K562 (cell line): Measurements from ENCODE around the gene CTSW. TPM values are rescaled to one million over a fixed set of nuclear protein-coding genes. Genes with fewer than 3 reads are reported as not detected.

Experiments
- ARID2 ChIP-seq: fragments of 450-650 bp; IDR thresholded peaks from 2 replicates; pipeline ENCODE4 v1.6.1; 2017; ENCODE audit warnings: antibody characterized with exemption, mild to moderate bottlenecking
- BRD4 ChIP-seq: fragments of 200-600 bp; sonication (generic); IDR thresholded peaks from 2 replicates; pipeline ENCODE4 v1.6.1; 2017; ENCODE audit warnings: inconsistent platforms
- EWSR1 ChIP-seq: fragments of 450-650 bp; IDR thresholded peaks from 2 replicates; pipeline ENCODE4 v1.6.1; 2018; ENCODE audit warnings: borderline replicate concordance, mild to moderate bottlenecking, low read depth, moderate library complexity; ENCODE audit not compliant: partially characterized antibody
- HDGF ChIP-seq: fragments of 450-650 bp; IDR thresholded peaks from 2 replicates; pipeline ENCODE4 v1.6.1; 2016
- HNRNPH1 ChIP-seq: fragments of 200-400 bp; formaldehyde crosslinking; optimal IDR thresholded peaks from 2 replicates; pipeline ENCODE3; 2017; ENCODE audit warnings: low read depth, mild to moderate bottlenecking, low read length, moderate library complexity
- PHF8 ChIP-seq: fragments of 200-600 bp; sonication (generic); IDR thresholded peaks from 2 replicates; pipeline ENCODE4 v1.6.1; 2012; ENCODE audit warnings: mixed run types, mild to moderate bottlenecking, inconsistent platforms, low read length, moderate library complexity, borderline replicate concordance
- RBM34 ChIP-seq: fragments of 200-400 bp; formaldehyde crosslinking; IDR thresholded peaks from 2 replicates; pipeline ENCODE4 v1.6.1; 2018; ENCODE audit warnings: low read length, borderline replicate concordance; ENCODE audit not compliant: insufficient read depth
- SIX5 ChIP-seq, 2 experiments: IDR thresholded peaks; 2 replicates each; pipeline ENCODE4 v1.6.1; 2011; ENCODE audit warnings: low read length in 2 of 2, borderline replicate concordance in 1 of 2, low read depth in 1 of 2, mild to moderate bottlenecking in 1 of 2, moderate library complexity in 1 of 2; ENCODE audit not compliant: insufficient read depth in 1 of 2
- SMAD4 ChIP-seq: fragments of 250-450 bp; sonication (Bioruptor Pico); conservative IDR thresholded peaks from 2 replicates; pipeline ENCODE4 v1.8.0; 2021; ENCODE audit warnings: inconsistent platforms, mild to moderate bottlenecking, moderate library complexity
- TAF7 ChIP-seq: fragments of 450-650 bp; IDR thresholded peaks from 2 replicates; pipeline ENCODE4 v1.6.1; 2016; ENCODE audit warnings: missing genetic modification characterization, missing compliant biosample characterization
- U2AF1 ChIP-seq: fragments of 200-400 bp; formaldehyde crosslinking; optimal IDR thresholded peaks from 2 replicates; pipeline ENCODE3; 2017; ENCODE audit warnings: mild to moderate bottlenecking, low read depth, low read length, moderate library complexity
- polyA plus RNA-seq, 8 experiments: library from polyadenylated mRNA; depleted of rRNA in 4 of 8; stranded (reverse) in 5 of 8; unstranded in 3 of 8; fragments of >200 nt; fragmentation: Nextera tagmentation in 2 of 8; fragmentation: Illumina TruSeq in 1 of 8; extraction: Ambion mirVana in 2 of 8; extraction: Trizol in 1 of 8; gene quantifications; 2 replicates each; pipeline versions ENCODE4 v1.2.1 to v1.2.3, GENCODE V29; 2011 to 2014; ENCODE audit warnings: inconsistent platforms in 1 of 8, missing spikeins in 1 of 8
- total RNA-seq, 7 experiments: library from RNA; depleted of rRNA in 6 of 7; stranded (reverse); fragments of >200 nt in 6 of 7; fragmentation: Illumina TruSeq in 2 of 7; extraction: Trizol in 2 of 7; gene quantifications; 2 replicates each; pipeline versions ENCODE4 v1.2.1 to v1.2.3, GENCODE V29; 2011 to 2021; ENCODE audit warnings: low replicate concordance in 1 of 7
- TF ChIP-seq, protein P1 (sequence below), 3 experiments: fragments of 200-800 bp in 1 of 3; sonication (Bioruptor generic) in 1 of 3; sonication (generic) in 1 of 3; formaldehyde crosslinking in 1 of 3; IDR thresholded peaks; 2 replicates each; pipeline versions ENCODE4 v1.6.1 to v1.8.0; 2016 to 2022; ENCODE audit warnings: mild to moderate bottlenecking in 2 of 3, missing compliant biosample characterization in 2 of 3, missing genetic modification characterization in 2 of 3, missing genetic modification reagents in 1 of 3
- TF ChIP-seq, protein P2 (sequence below): sonication (generic); formaldehyde crosslinking; IDR thresholded peaks from 2 replicates; pipeline ENCODE4 v1.8.1; 2022; ENCODE audit warnings: missing genetic modification reagents
- TF ChIP-seq, protein P3 (sequence below): fragments of 450-650 bp; IDR thresholded peaks from 2 replicates; pipeline ENCODE4 v1.6.1; 2016; ENCODE audit warnings: mild to moderate bottlenecking, moderate library complexity

The CTSW gene
- total and polyA plus RNA-seq, 9 of the 15 experiments (the other 6 are each of a cell fraction or from before 2014, with no cell fraction given) = 0.04 TPM; not detected in 8

DNA sequence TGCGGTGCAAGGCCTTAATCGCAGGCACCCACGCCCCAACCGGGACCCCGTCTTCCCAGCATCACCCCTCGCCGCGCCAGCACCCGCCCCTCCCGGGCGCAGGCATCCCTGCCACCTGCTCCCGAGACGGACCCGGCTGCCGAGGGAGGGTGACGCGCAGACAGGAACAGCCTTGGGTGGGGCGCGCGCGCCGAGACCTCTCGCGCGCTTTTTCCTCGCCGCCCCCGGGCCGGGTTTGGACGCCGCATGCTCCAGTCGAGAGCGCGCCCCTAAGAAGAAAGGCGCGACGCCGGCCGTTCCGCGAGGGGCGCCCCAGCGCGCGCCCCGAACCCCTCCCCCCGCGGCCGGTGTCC, 22.2 kb upstream of the CTSW start (continued):
- TF ChIP-seq EWSR1 (no peak), ARID2 (no peak; the same call in 1 of the 2 replicates), RBM34 (peak; percentile 82; the same call in 1 of the 2 replicates), PHF8 (peak; percentile 41; the same call in 1 of the 2 replicates), U2AF1 (peak; percentile 97), BRD4 (peak; percentile 88), TAF7 (tag) (peak; percentile 56; the same call in 1 of the 2 replicates), SIX5 (IDR thresholded peaks at IDR 0.05; ENCODE audit: borderline replicate concordance in 1 of 2, insufficient read depth in 1 of 2, low read depth in 1 of 2, low read length in 2 of 2) (no peak), HNRNPH1 (peak; percentile 58), HDGF (no peak), SMAD4 (CRISPR knock-in tag) (peak; percentile 77)
- TF ChIP-seq, protein P1, sequence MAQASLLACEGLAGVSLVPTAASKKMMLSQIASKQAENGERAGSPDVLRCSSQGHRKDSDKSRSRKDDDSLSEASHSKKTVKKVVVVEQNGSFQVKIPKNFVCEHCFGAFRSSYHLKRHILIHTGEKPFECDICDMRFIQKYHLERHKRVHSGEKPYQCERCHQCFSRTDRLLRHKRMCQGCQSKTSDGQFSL (CRISPR knock-in tag; IDR thresholded peaks at IDR 0.05) = peak; percentile 50
- TF ChIP-seq, protein P1 (tag; IDR thresholded peaks at IDR 0.05) = no peak; a peak in 1 of 4 replicates
- TF ChIP-seq, protein P2, sequence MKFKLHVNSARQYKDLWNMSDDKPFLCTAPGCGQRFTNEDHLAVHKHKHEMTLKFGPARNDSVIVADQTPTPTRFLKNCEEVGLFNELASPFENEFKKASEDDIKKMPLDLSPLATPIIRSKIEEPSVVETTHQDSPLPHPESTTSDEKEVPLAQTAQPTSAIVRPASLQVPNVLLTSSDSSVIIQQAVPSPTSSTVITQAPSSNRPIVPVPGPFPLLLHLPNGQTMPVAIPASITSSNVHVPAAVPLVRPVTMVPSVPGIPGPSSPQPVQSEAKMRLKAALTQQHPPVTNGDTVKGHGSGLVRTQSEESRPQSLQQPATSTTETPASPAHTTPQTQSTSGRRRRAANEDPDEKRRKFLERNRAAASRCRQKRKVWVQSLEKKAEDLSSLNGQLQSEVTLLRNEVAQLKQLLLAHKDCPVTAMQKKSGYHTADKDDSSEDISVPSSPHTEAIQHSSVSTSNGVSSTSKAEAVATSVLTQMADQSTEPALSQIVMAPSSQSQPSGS (CRISPR knock-in tag) = peak; percentile 19
- TF ChIP-seq, protein P3, sequence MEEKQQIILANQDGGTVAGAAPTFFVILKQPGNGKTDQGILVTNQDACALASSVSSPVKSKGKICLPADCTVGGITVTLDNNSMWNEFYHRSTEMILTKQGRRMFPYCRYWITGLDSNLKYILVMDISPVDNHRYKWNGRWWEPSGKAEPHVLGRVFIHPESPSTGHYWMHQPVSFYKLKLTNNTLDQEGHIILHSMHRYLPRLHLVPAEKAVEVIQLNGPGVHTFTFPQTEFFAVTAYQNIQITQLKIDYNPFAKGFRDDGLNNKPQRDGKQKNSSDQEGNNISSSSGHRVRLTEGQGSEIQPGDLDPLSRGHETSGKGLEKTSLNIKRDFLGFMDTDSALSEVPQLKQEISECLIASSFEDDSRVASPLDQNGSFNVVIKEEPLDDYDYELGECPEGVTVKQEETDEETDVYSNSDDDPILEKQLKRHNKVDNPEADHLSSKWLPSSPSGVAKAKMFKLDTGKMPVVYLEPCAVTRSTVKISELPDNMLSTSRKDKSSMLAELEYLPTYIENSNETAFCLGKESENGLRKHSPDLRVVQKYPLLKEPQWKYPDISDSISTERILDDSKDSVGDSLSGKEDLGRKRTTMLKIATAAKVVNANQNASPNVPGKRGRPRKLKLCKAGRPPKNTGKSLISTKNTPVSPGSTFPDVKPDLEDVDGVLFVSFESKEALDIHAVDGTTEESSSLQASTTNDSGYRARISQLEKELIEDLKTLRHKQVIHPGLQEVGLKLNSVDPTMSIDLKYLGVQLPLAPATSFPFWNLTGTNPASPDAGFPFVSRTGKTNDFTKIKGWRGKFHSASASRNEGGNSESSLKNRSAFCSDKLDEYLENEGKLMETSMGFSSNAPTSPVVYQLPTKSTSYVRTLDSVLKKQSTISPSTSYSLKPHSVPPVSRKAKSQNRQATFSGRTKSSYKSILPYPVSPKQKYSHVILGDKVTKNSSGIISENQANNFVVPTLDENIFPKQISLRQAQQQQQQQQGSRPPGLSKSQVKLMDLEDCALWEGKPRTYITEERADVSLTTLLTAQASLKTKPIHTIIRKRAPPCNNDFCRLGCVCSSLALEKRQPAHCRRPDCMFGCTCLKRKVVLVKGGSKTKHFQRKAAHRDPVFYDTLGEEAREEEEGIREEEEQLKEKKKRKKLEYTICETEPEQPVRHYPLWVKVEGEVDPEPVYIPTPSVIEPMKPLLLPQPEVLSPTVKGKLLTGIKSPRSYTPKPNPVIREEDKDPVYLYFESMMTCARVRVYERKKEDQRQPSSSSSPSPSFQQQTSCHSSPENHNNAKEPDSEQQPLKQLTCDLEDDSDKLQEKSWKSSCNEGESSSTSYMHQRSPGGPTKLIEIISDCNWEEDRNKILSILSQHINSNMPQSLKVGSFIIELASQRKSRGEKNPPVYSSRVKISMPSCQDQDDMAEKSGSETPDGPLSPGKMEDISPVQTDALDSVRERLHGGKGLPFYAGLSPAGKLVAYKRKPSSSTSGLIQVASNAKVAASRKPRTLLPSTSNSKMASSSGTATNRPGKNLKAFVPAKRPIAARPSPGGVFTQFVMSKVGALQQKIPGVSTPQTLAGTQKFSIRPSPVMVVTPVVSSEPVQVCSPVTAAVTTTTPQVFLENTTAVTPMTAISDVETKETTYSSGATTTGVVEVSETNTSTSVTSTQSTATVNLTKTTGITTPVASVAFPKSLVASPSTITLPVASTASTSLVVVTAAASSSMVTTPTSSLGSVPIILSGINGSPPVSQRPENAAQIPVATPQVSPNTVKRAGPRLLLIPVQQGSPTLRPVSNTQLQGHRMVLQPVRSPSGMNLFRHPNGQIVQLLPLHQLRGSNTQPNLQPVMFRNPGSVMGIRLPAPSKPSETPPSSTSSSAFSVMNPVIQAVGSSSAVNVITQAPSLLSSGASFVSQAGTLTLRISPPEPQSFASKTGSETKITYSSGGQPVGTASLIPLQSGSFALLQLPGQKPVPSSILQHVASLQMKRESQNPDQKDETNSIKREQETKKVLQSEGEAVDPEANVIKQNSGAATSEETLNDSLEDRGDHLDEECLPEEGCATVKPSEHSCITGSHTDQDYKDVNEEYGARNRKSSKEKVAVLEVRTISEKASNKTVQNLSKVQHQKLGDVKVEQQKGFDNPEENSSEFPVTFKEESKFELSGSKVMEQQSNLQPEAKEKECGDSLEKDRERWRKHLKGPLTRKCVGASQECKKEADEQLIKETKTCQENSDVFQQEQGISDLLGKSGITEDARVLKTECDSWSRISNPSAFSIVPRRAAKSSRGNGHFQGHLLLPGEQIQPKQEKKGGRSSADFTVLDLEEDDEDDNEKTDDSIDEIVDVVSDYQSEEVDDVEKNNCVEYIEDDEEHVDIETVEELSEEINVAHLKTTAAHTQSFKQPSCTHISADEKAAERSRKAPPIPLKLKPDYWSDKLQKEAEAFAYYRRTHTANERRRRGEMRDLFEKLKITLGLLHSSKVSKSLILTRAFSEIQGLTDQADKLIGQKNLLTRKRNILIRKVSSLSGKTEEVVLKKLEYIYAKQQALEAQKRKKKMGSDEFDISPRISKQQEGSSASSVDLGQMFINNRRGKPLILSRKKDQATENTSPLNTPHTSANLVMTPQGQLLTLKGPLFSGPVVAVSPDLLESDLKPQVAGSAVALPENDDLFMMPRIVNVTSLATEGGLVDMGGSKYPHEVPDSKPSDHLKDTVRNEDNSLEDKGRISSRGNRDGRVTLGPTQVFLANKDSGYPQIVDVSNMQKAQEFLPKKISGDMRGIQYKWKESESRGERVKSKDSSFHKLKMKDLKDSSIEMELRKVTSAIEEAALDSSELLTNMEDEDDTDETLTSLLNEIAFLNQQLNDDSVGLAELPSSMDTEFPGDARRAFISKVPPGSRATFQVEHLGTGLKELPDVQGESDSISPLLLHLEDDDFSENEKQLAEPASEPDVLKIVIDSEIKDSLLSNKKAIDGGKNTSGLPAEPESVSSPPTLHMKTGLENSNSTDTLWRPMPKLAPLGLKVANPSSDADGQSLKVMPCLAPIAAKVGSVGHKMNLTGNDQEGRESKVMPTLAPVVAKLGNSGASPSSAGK = peak; percentile 83
